ENCODE measurements around the gene RABEP1.

DNA sequence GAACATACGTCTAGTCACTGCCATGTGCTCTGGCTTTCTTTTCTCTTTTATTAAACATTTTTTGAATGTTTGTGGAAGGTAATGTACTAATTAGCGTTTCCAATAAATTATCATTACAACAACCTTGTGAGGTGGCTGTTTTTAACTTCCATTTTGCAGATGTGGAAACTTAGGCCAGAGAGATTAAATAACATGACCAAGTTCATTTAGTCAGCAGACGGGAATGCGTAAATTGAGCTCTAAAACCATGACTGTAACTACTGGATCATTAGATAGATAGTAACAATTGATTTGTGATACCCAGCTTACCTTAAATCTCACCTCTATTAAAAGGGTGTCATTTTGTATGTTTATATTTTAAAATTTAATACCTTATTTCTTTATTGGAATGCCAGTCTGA is 49.4 kb downstream of the RABEP1 start:
- no peak for TF ChIP-seq EZH2phosphoT487 (IDR thresholded peaks at IDR 0.05; ENCODE audit: unreplicated experiment)
- TF ChIP-seq, protein P1, sequence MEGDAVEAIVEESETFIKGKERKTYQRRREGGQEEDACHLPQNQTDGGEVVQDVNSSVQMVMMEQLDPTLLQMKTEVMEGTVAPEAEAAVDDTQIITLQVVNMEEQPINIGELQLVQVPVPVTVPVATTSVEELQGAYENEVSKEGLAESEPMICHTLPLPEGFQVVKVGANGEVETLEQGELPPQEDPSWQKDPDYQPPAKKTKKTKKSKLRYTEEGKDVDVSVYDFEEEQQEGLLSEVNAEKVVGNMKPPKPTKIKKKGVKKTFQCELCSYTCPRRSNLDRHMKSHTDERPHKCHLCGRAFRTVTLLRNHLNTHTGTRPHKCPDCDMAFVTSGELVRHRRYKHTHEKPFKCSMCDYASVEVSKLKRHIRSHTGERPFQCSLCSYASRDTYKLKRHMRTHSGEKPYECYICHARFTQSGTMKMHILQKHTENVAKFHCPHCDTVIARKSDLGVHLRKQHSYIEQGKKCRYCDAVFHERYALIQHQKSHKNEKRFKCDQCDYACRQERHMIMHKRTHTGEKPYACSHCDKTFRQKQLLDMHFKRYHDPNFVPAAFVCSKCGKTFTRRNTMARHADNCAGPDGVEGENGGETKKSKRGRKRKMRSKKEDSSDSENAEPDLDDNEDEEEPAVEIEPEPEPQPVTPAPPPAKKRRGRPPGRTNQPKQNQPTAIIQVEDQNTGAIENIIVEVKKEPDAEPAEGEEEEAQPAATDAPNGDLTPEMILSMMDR (conservative IDR thresholded peaks at IDR 0.05; ENCODE audit: low read depth in 2 of 2), result no peak
- no peak for TF ChIP-seq POLR2AphosphoS5 (IDR thresholded peaks at IDR 0.05; ENCODE audit: low read depth)
- no peak for TF ChIP-seq ZNF331 (CRISPR knock-in tag; IDR thresholded peaks at IDR 0.05; ENCODE audit: low read depth)
- TF ChIP-seq EZH2 (IDR thresholded peaks at IDR 0.05; ENCODE audit: low read depth, unreplicated experiment), result no peak
- TF ChIP-seq CREB1 (CRISPR knock-in tag; IDR thresholded peaks at IDR 0.05; ENCODE audit: low read depth), result no peak
- TF ChIP-seq REST (IDR thresholded peaks at IDR 0.05; ENCODE audit: unreplicated experiment), result no peak
- no peak for TF ChIP-seq STAT1 (IDR thresholded peaks at IDR 0.05; ENCODE audit: unreplicated experiment)
- no peak for TF ChIP-seq JUNB (IDR thresholded peaks at IDR 0.05; ENCODE audit: unreplicated experiment)
- no peak for TF ChIP-seq ZNF114 (CRISPR knock-in tag; IDR thresholded peaks at IDR 0.05)
- no peak for TF ChIP-seq NANOG (IDR thresholded peaks at IDR 0.05; ENCODE audit: borderline replicate concordance)
- no peak for TF ChIP-seq ETS1 (IDR thresholded peaks at IDR 0.05)

Data from GM23338 (cell line).